Caki2 (cell line): ENCODE measurements around the gene UGGT2. TPM values are rescaled to one million over a fixed set of nuclear protein-coding genes. Genes with fewer than 3 reads are reported as not detected.
"Not testable (repeated sequence)": the region's sequence is repeated elsewhere in the genome, so short reads cannot be mapped to it uniquely, and the experiment has no call there.

Experiments
- DNase-seq: peaks from one replicate; pipeline ENCODE4 v3.0.0-alpha.2; 2015; ENCODE audit warnings: low read depth
- in situ Hi-C: cut with HindIII; loops from 2 replicates; pipeline ENCODE4 v1.10.0; 2016; ENCODE audit warnings: low sequenced_read_pairs, low pct_unique_long_range_greater_than_20kb, mixed read lengths
- total RNA-seq: library from RNA; depleted of rRNA; stranded (reverse); fragments of >200 nt; shearing (Covaris generic); gene quantifications from 2 replicates; pipeline ENCODE4 v1.2.3, GENCODE V29; 2014; ENCODE audit warnings: low replicate concordance

Gene UGGT2
- total RNA-seq, 1 experiment from 2014 or later = 31.4 TPM

DNA sequence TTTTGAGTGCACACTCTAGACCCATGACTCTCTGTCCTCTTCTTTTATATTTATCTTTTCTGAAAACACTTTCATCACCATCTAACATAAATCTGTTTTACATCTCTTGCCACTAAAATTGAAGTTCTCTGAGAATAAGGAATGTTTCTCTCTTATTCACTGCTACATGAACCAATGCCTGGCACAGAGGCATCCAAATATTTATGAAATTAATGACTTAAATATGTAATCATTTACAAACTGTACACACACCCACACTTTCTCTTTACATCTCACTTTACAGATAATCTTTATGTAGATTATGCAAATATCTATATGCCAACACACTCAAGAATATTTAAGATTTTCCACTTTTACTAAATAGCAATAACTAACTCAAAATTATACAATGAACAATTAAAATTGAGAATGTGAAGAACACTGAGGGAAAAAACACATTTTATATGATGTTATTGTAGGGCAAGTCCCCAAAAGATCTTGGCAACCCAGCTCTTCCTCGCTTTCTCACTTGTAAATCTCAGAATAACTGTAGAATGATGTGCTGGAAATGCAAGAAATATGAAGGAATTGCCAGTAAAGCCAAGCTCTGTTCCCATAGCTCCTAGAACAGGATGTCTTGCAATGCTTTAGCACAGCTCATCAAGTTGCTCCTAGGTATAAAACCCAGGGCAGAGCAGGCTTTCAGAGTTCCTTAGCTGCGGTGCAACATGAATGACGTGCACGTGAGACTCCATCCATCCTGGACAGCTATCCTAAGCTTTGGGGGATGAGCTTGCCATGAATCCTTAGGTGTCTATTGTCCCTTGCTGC lies 50.7 kb downstream of the UGGT2 start:
- no peak for DNase-seq
- in situ Hi-C loops = no loop called here

DNA sequence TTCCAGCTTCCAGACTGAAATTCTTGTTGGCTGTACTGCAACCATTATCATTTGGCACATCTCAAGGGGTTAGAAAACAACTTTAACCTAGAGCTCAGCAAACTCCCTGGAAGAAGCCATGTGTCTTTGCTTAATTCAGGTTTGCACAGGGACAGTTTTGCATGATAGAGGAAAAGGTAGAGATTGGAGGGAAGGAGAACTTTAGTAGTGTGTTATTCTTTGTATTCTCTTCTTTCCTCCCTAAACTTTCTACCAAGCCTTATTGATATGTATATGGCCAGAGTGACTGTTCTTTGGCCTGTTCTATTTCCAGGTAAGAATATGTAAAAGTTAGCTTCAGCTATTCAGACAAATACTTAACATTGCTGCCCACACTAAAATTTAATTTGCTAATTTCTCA lies 53.1 kb downstream of the UGGT2 start:
- DNase-seq = no peak
- in situ Hi-C loops = no loop called here

DNA sequence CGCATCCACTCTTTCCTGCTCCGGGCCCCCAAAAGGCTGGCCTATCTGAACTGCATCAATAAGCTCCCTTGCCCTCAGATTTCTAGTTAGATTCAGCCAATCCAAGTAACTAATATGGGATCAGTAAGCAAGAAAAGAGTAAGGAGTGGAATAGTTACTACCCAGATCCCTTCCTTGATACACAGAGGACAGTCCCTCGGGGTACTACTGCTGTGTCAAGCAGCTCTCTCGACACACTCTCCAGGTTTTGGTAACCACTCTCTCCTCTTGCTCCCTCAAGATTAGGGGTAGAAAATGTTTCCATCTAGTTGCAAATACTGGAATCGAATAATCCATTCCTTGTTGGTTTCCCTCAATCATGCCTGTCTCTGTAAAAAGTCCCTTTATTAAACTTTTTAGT lies 65.4 kb downstream of the UGGT2 start:
- in situ Hi-C loops = no loop called here
- DNase-seq = no peak

DNA sequence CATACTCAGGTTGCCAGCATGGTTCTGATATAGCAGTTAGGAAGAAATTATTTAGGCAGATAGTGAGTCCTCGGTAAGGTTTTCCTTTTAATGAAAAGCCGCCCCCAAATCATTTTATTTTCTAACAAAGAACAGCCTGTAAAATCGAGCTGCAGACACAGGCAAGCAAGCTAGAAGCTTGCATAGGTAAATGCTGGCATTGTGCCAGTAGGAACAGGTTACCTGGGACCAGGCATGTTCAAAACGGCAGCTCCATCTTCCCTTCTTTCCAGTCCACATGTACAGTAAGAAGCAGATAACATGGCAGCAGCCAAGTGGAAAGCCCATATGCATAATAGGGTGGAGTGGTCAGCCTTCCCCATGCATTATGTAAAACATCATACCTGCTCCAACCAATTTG lies 71.1 kb downstream of the UGGT2 start:
- no peak for DNase-seq
- in situ Hi-C loops = no loop called here

DNA sequence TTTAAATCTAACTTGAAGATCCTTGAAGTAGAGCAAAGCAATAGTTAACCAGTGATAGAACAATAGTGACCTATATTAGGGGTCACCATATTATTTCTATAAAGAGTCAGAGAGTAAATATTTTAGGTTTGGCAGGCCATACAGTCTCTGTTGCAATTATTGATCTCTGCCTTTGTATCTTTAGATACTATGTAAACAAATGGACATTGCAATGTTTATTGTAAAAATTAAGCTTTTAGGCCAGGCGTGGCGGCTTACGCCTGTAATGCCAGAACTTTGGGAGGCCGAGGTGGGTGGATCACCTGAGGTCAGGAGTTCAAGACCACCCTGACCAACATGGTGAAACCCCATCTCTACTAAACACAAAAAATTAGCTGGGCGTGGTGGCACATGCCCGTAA lies 80.5 kb downstream of the UGGT2 start:
- DNase-seq, in situ Hi-C loops: not testable (repeated sequence)

DNA sequence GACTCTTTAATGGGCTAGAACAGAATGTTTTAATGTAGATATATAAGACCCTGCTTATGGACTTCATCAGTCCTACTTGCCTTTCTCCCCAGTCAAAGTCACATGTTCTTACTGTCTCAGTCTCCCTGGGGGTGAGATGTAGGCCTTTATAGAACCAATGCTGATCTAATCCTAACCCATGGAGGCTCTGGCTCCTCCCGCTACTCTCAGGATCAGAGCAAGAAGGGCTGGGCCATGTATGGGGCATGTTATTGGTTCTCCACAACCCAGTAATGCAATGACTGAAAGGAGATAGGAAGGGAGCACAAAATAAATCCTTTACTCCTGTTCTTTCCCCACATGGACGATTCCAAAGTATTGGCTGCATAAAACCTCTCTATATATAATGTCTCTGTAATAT lies 82.3 kb downstream of the UGGT2 start:
- in situ Hi-C loops = no loop called here

DNA sequence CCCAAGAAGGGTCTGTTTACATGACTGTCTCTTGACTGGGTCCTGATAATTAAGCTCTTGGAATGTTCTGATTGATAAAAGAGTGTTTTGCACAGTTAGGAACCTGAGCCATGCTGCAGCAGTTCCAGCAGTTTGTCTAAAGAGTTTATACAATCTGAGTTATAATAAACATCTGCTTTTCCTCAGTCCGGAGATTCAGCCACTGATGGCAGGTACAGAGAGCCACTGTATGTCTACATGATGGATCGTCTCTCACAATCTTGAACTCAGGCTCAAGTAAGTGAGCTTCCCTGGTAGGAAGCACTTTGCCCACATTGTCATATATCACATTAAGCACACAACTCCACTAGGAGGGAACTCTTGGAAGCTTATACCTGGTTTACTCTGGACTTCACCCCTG lies 84.3 kb downstream of the UGGT2 start:
- in situ Hi-C loops = no loop called here
- no peak for DNase-seq

More for the DNA sequence above, 82.3 kb downstream of the UGGT2 start:
- no peak for DNase-seq

DNA sequence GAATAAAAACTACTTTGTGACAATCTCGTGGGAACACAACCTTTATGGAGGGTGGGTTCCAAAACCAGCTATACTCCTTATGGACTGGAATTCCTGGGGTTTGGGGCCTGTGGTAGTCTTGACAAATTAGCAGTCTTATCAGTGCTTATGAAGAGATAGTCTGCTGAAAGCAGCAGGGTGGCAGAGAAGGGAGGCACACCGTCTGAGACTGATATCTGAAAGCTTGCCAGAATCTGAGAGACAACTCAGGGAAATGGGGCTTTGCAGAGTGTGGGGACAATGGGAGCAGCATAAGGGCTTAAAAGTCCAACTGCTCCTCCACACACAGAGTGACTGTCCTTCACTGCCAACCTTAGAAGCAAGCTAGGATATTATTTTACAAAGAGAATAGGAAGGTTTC lies 95.9 kb downstream of the UGGT2 start:
- no peak for DNase-seq
- in situ Hi-C loops = no loop called here

DNA sequence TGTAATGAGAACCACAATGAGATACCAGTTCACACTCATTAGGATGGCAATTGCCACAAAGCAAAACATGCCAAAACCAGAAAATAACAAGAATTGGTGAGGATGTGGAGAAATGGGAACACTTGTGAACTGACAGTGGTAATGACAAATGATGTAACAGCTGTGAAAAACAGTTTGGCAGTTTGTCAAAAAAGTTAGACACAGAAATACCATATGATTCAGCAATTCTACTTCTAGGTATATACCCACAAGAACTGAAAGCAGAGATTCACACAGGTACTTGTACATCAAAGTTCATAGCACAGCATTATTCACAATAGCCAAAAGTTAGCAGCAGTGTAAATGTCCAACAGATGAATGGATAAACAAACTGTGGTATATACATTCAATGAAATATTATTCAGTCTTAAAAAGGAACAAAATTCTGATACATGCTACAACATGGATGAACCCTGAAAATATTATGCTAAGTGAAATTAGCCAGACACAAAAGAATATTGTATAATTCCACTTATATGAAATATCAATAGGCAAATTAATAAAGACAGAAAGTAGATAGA lies 96.5 kb downstream of the UGGT2 start:
- in situ Hi-C loops = no loop called here
- DNase-seq = no peak

DNA sequence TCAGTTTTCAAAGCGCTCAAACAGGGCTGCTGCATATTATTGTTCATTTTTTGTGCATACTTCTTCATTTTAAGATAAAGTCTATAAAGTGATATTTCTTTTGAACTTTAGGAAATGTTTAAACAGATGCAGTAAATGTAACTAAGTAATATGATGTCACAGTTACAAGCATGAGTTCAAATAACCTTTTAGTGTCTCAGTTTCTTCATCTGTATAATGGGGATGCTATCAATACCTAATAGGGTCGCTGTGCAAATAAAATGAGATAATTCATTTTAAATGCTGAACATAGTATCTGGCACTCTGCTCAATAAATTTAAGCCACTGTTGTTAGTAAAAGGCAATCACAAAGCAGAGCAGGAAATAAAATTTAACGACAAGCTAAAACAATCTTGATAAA lies 97.5 kb downstream of the UGGT2 start:
- no peak for DNase-seq
- in situ Hi-C loops = no loop called here

DNA sequence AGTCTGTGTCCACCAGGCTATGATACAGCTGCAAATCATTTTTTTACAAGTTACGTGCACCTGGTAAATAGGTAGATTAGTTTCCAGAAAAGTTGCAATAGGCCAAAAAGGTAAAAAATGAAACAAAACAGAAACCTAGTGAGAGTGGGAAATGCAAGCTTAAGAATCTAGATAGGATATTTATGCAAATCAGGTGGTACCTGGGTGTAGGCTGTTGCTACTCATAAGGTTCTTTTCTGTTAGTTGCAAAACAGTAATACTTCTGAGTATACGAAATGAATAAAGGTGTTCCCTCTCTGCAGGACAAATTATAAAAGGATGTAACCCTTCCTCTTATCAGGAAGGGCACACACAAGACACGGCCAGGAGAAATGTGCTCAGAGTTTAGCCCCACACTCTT lies 97.9 kb downstream of the UGGT2 start:
- no peak for DNase-seq
- in situ Hi-C loops = no loop called here

DNA sequence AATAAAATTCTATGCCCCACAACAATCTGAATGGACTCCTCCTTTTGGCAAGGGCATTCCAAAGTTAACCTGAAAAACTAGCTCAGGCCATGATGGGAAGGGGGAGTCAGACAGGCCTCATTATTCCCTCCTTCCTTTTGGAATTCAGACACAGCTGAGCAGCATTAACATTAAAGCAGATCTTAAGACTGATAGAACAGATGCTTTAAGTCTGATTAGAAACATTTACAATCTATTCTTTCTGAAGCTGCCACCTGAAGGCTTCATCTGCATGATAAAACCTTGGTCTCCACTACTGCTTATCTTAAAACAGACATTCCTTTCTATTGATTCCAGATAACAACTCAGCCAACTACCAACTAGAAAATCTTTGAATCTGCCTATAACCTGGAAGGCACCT lies 98.9 kb downstream of the UGGT2 start:
- no peak for DNase-seq
- in situ Hi-C loops = no loop called here

DNA sequence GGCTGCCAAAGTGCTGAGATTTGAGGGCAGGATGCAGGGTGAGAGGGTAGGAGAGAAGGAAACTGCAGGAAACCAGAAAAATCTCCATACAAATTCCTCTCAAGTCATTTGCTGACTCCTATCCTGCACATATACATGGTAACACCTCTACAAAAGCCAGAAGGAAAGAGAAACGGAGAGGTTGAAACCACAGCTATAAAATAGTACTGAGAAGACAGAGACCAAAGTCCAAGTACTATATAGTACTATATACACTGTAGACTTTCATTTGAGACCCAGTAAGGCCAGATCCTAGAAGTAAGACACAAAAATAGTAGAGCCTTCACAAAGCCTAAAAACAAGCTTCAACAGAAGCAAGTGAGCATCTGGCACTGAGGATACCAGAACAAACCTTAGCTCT lies 103.1 kb downstream of the UGGT2 start:
- DNase-seq = no peak
- in situ Hi-C loops = no loop called here

DNA sequence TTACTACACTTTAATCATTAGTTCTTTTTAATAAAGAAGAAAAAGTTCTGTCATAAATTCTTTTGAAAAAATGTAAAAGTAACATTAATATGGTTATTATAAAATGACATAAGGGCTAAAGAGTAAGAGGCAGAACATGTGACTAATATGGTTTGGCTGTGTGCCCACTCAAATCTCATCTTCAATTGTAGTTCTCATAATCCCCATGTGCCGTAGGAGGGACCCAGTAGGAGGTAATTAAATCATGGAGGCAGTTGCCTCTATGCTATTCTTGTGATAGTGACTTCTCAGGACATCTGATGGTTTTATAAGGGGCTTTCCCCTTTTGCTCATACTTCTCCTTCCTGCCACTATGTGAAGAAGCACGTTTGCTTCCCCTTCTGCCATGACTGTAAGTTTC lies 104.5 kb downstream of the UGGT2 start:
- DNase-seq = no peak
- in situ Hi-C loops = no loop called here

DNA sequence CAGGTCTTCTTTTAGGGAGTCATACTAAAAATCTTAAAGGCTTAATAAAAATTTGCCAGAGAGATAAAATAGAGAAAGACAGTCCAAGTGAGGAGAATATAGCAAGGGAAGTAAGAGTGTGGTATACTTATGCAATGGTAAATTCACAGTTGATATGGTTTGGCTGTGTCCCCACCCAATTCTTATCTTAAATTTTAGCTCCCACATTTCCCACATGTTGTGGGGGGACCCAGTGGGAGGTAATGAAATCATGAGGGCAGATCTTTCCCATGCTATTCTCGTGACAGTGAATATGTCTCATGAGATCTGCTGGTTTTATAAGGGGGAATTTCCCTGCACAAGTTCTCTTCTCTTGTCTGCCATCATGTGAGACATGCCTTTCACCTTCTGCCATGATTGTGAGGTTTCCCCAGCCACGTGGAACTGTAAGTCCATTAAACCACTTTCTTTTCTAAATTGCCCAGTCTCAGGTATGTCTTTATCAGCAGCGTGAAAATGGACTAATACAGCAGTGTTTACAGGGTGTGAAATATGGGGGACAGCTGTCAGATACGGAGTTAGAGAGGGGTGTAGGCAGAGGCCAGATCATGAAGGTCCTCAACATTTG lies 115.4 kb downstream of the UGGT2 start:
- DNase-seq = no peak
- in situ Hi-C loops = no loop called here

DNA sequence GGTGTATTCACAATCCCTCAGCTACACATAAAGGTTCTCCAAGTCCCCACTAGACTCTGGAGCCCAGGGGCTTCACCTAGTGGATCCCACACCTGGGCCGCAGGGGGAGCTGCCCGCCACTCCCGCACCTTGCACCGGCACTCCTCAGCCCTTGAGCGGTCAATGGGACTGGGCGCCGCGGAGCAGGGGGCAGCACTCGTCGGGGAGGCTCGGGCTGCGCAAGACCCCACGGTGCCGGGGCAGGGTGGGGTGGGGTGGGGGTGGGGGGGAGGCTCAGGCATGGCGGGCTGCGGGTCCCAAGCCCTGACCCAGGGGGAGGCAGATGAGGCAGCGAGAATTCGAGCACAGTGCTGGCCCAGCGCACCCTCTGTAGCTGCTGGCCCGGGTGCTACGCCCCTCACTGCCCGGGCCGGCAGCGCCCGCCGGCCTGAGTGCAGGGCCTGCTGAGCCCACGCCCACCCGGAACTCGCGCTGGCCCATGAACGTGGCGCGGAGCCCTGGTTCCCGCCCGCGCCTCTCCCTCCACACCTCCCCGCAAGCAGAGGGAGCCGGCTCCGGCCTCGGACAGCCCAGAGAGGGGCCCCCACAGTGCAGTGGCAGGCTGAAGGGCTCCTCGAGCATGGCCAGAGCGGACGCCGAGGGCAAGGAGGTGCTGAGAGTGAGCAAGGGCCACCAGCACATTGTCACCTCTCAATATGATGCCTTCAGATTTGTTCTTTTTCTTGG lies 121.7 kb downstream of the UGGT2 start:
- in situ Hi-C loops = no loop called here
- DNase-seq = no peak

DNA sequence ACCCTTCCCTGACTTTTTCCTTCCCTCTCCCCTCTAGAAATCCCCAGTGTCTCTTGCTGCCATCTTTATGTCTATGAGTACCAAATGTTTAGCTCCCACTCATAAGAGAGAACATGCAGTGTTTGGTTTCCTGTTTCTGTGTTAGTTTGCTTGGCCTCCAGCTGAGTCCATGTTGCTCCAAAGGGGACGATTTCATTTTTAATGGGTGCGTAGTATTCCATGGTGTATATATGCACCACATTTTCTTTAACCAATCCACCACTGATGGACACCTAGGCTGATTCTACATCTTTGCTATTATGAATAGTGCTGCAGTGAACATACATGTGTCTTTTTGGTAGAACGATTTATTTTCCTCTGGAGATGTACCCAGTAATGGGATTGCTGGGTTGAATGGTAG lies 123.8 kb downstream of the UGGT2 start:
- DNase-seq = no peak
- in situ Hi-C loops = no loop called here

DNA sequence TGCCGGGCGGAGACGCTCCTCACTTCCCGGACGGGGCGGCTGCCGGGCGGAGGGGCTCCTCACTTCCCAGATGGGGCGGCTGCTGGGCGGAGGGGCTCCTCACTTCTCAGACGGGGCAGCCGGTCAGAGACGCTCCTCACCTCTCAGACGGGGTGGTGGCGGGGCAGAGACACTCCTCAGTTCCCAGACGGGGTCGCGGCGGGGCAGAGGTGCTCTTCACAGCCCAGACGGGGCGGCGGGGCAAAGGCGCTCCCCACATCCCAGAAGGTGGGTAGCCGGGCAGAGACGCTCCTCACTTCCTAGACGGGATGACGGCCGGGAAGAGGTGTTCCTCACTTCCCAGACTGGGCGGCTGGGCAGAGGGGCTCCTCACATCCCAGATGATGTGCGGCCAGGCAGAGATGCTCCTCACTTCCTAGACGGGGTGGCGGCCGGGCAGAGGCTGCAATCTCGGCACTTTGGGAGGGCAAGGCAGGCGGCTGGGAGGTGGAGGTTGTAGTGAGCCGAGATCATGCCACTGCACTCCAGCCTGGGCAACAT lies 124.8 kb downstream of the UGGT2 start:
- DNase-seq, in situ Hi-C loops: not testable (repeated sequence)

DNA sequence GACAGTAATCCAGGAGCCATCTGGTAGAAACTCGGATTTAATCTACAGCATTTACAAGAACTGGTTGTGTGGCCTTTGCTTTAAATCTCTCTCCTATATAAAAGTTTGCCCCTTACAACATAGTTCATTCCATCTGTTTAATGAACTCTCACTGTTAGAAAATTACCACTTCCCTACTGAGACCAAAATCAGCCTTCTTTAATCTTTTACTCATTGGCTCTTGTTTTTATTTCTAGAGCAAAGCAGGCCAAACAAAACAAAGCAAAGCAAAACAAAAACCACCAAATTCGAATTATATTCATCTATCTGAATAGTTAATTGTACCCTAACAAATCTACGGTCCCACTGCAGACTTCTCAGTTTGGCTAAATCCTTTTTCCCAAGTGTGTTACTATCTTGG lies 127.0 kb downstream of the UGGT2 start:
- DNase-seq = no peak
- in situ Hi-C loops = no loop called here
